ENCODE data around the gene HSD17B1.

The HSD17B1 gene

GRCh38 chr17:42596386-42596785 lies 43.7 kb downstream of the HSD17B1 start:
- DNase-seq = no peak
- Histone ChIP-seq H3K36me3 (replicated peaks; ENCODE audit: insufficient read depth, low read length) (peaks cover 6% of the 10 kb centered on the region), H4K20me1 (ENCODE audit: insufficient read depth, low read length) (0 out of 2 replicates have a peak, but pooled peaks cover 4% of the 10 kb centered on the region), H3K4me2 (ENCODE audit: low read depth, low read length) (no peak overlapping the region), H3K9ac (ENCODE audit: low read length) (no peak overlapping the region), H3K79me2 (ENCODE audit: low read length) (peaks cover 85% of the 10 kb centered on the region), H3K9me2 (replicated peaks; ENCODE audit: insufficient read depth, low read length) (no peaks in the 10 kb centered on the region), H3F3A (ENCODE audit: insufficient read depth, low read length) (no peaks in the 10 kb centered on the region), H3K27me3 (replicated peaks; ENCODE audit: insufficient read depth, low read length) (no peaks in the 10 kb centered on the region), H3K27ac (ENCODE audit: low read length) (no peak overlapping the region), H3K9me3 (replicated peaks; ENCODE audit: insufficient read depth, low read length) (no peaks in the 10 kb centered on the region), H3K4me3 (ENCODE audit: low read length) (no peak overlapping the region), H3K4me1 (ENCODE audit: low read length) (0 out of 2 replicates have a peak, but pooled peaks cover 6% of the 10 kb centered on the region), H2AFZ (ENCODE audit: low read length) (no peak overlapping the region)
- TF ChIP-seq EZH2 (optimal IDR thresholded peaks at IDR 0.05; ENCODE audit: low read depth, low read length) = no peak
- no peak for TF ChIP-seq EZH2phosphoT487 (IDR thresholded peaks at IDR 0.05; ENCODE audit: low read length)
- TF ChIP-seq CTCF (IDR thresholded peaks at IDR 0.05; ENCODE audit: low read length) = no peak

GRCh38 chr17:42598905-42599304 lies 46.2 kb downstream of the HSD17B1 start:
- Histone ChIP-seq H3K27me3 (replicated peaks; ENCODE audit: insufficient read depth, low read length) (no peaks in the 10 kb centered on the region), H3K4me2 (ENCODE audit: low read depth, low read length) (no peak overlapping the region), H3K9me3 (replicated peaks; ENCODE audit: insufficient read depth, low read length) (no peaks in the 10 kb centered on the region), H3F3A (ENCODE audit: insufficient read depth, low read length) (no peaks in the 10 kb centered on the region), H3K4me3 (ENCODE audit: low read length) (no peak overlapping the region), H3K36me3 (replicated peaks; ENCODE audit: insufficient read depth, low read length) (no peaks in the 10 kb centered on the region; the same call in 1 of the 2 replicates), H4K20me1 (ENCODE audit: insufficient read depth, low read length) (0 out of 2 replicates have a peak, but pooled peaks cover 8% of the 10 kb centered on the region), H3K27ac (ENCODE audit: low read length) (no peak overlapping the region), H3K4me1 (ENCODE audit: low read length) (no peaks in the 10 kb centered on the region), H3K9ac (ENCODE audit: low read length) (no peak overlapping the region), H3K79me2 (ENCODE audit: low read length) (peaks cover 86% of the 10 kb centered on the region), H3K9me2 (replicated peaks; ENCODE audit: insufficient read depth, low read length) (no peaks in the 10 kb centered on the region), H2AFZ (ENCODE audit: low read length) (no peak overlapping the region)
- no peak for DNase-seq
- no peak for TF ChIP-seq EZH2 (optimal IDR thresholded peaks at IDR 0.05; ENCODE audit: low read depth, low read length)
- no peak for TF ChIP-seq EZH2phosphoT487 (IDR thresholded peaks at IDR 0.05; ENCODE audit: low read length)
- TF ChIP-seq CTCF (IDR thresholded peaks at IDR 0.05; ENCODE audit: low read length) = no peak

DNA sequence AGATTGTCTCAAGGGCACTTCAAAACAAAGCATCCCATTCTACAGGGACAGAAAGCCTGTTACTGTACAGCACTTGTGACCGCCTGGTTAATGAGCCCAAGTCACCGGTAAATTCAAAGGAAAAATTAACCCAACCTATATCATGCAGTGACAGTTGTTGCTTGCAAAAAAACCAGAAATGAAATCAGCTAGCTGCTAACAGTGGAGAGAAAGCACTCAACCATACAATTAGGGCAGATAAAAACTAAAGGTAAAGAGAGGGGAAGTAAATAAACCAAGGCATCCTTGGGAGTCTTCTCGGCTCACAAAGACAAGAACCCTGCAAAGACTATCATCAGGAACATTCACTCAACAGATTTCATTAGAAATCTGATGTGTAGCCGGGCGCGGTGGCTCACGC lies 50.6 kb downstream of the HSD17B1 start:
- Histone ChIP-seq H3K9me2 (replicated peaks; ENCODE audit: insufficient read depth, low read length) (no peaks in the 10 kb centered on the region), H4K20me1 (ENCODE audit: insufficient read depth, low read length) (0 out of 2 replicates have a peak, but pooled peaks cover 8% of the 10 kb centered on the region), H2AFZ (ENCODE audit: low read length) (no peak overlapping the region), H3K4me2 (ENCODE audit: low read depth, low read length) (no peak overlapping the region), H3K9me3 (replicated peaks; ENCODE audit: insufficient read depth, low read length) (no peaks in the 10 kb centered on the region), H3K4me1 (ENCODE audit: low read length) (peaks cover 7% of the 10 kb centered on the region; the same call in 1 of the 2 replicates), H3K79me2 (ENCODE audit: low read length) (peaks cover 99% of the 10 kb centered on the region), H3K27me3 (replicated peaks; ENCODE audit: insufficient read depth, low read length) (no peaks in the 10 kb centered on the region), H3K27ac (ENCODE audit: low read length) (no peak overlapping the region), H3F3A (ENCODE audit: insufficient read depth, low read length) (peaks cover 1% of the 10 kb centered on the region; the same call in 1 of the 2 replicates), H3K36me3 (replicated peaks; ENCODE audit: insufficient read depth, low read length) (no peaks in the 10 kb centered on the region; the same call in 1 of the 2 replicates), H3K4me3 (ENCODE audit: low read length) (no peak overlapping the region), H3K9ac (ENCODE audit: low read length) (no peak overlapping the region)
- no peak for DNase-seq
- TF ChIP-seq CTCF (IDR thresholded peaks at IDR 0.05; ENCODE audit: low read length) (no peak), EZH2phosphoT487 (IDR thresholded peaks at IDR 0.05; ENCODE audit: low read length) (no peak), EZH2 (optimal IDR thresholded peaks at IDR 0.05; ENCODE audit: low read depth, low read length) (no peak)
